Muscle layer of colon (tissue), 2 donors: ENCODE measurements around the gene CAPZB.

Experiments
- H3K27ac ChIP-seq: one replicate; pipeline ENCODE4 v1.7.0; 2013; ENCODE audit warnings: low read depth, mild to moderate bottlenecking, low read length, moderate library complexity
- H3K27me3 ChIP-seq, 2 donors: one replicate each; pipeline ENCODE4 v1.7.0; 2013; ENCODE audit warnings: low read length in 2 of 2, mild to moderate bottlenecking in 2 of 2; ENCODE audit not compliant: insufficient read depth in 2 of 2, control insufficient read depth in 1 of 2
- H3K36me3 ChIP-seq: one replicate; pipeline ENCODE4 v1.7.0; 2013; ENCODE audit warnings: mild to moderate bottlenecking, low read length; ENCODE audit not compliant: insufficient read depth
- H3K4me1 ChIP-seq: one replicate; pipeline ENCODE4 v1.7.0; 2013; ENCODE audit warnings: mild to moderate bottlenecking, low read length; ENCODE audit not compliant: insufficient read depth
- H3K4me3 ChIP-seq, 2 donors: one replicate each; pipeline ENCODE4 v1.7.0; 2013; ENCODE audit warnings: low read length in 2 of 2, low read depth in 1 of 2, mild to moderate bottlenecking in 1 of 2, moderate library complexity in 1 of 2
- H3K9ac ChIP-seq: one replicate; pipeline ENCODE4 v1.7.0; 2013; ENCODE audit warnings: low read length
- H3K9me3 ChIP-seq: one replicate; pipeline ENCODE4 v1.7.0; 2013; ENCODE audit warnings: mild to moderate bottlenecking, low read length
- donor health status: abdominal sarcoma.
- donor health status: Adenocarcinoma of cecum.

CAPZB gene

GRCh38 chr1:19374926-19375325 is 110.4 kb downstream of the CAPZB start:
- Histone ChIP-seq H3K4me1 (peaks cover 18% of the 10 kb centered on the region), H3K9me3 (no peaks in the 10 kb centered on the region), H3K27ac (no peak overlapping the region), H3K9ac (no peak overlapping the region), H3K36me3 (peaks cover 60% of the 10 kb centered on the region), H3K4me3 (no peak overlapping the region), H3K27me3 (no peaks in the 10 kb centered on the region)

GRCh38 chr1:19374083-19374801 is 111.1 kb downstream of the CAPZB start:
- peaks cover 53% of the 10 kb centered on the region for H3K36me3 ChIP-seq

GRCh38 chr1:19373211-19374082 is 111.9 kb downstream of the CAPZB start:
- peaks cover 53% of the 10 kb centered on the region for H3K36me3 ChIP-seq
- H3K9ac ChIP-seq = no peak overlapping the region
- H3K4me1 ChIP-seq = peaks cover 26% of the 10 kb centered on the region
- no peak overlapping the region for H3K4me3 ChIP-seq
- H3K27me3 ChIP-seq = no peaks in the 10 kb centered on the region
- H3K9me3 ChIP-seq = no peaks in the 10 kb centered on the region
- H3K27ac ChIP-seq = peak overlapping the region; percentile 22

More at GRCh38 chr1:19374083-19374801, 111.1 kb downstream of the CAPZB start:
- H3K4me3 ChIP-seq = no peak overlapping the region
- H3K9me3 ChIP-seq = no peaks in the 10 kb centered on the region
- H3K9ac ChIP-seq = no peak overlapping the region
- H3K4me1 ChIP-seq = peaks cover 24% of the 10 kb centered on the region
- H3K27ac ChIP-seq = peak overlapping the region; percentile 21
- no peaks in the 10 kb centered on the region for H3K27me3 ChIP-seq

- no peaks in the 10 kb centered on the region for H3K9me3 ChIP-seq
- H3K27ac ChIP-seq = no peak overlapping the region
- H3K4me3 ChIP-seq = no peak overlapping the region
- peaks cover 44% of the 10 kb centered on the region for H3K36me3 ChIP-seq
- H3K27me3 ChIP-seq = no peaks in the 10 kb centered on the region
- no peak overlapping the region for H3K9ac ChIP-seq
- H3K4me1 ChIP-seq = peaks cover 32% of the 10 kb centered on the region
Observed at GRCh38 chr1:19372602-19373001, 112.7 kb downstream of the CAPZB start.

GRCh38 chr1:19372136-19372514 is 113.2 kb downstream of the CAPZB start:
- peaks cover 40% of the 10 kb centered on the region for H3K36me3 ChIP-seq
- no peaks in the 10 kb centered on the region for H3K9me3 ChIP-seq
- no peak overlapping the region for H3K9ac ChIP-seq
- no peak overlapping the region for H3K27ac ChIP-seq
- H3K27me3 ChIP-seq = no peaks in the 10 kb centered on the region
- peaks cover 37% of the 10 kb centered on the region for H3K4me1 ChIP-seq
- no peak overlapping the region for H3K4me3 ChIP-seq

GRCh38 chr1:19371226-19372135 is 113.9 kb downstream of the CAPZB start:
- Histone ChIP-seq H3K27ac (no peak overlapping the region), H3K27me3 (no peaks in the 10 kb centered on the region), H3K9me3 (no peaks in the 10 kb centered on the region), H3K9ac (no peak overlapping the region), H3K36me3 (peaks cover 33% of the 10 kb centered on the region), H3K4me1 (peaks cover 43% of the 10 kb centered on the region), H3K4me3 (no peak overlapping the region)

GRCh38 chr1:19370453-19371170 is 114.7 kb downstream of the CAPZB start:
- Histone ChIP-seq H3K9me3 (no peaks in the 10 kb centered on the region), H3K4me1 (peaks cover 45% of the 10 kb centered on the region), H3K4me3 (no peak overlapping the region), H3K36me3 (peaks cover 24% of the 10 kb centered on the region), H3K9ac (no peak overlapping the region), H3K27ac (no peak overlapping the region), H3K27me3 (no peaks in the 10 kb centered on the region)

- H3K9me3 ChIP-seq = no peaks in the 10 kb centered on the region
- peaks cover 22% of the 10 kb centered on the region for H3K36me3 ChIP-seq
- no peak overlapping the region for H3K4me3 ChIP-seq
- no peaks in the 10 kb centered on the region for H3K27me3 ChIP-seq
- no peak overlapping the region for H3K27ac ChIP-seq
- peaks cover 45% of the 10 kb centered on the region for H3K4me1 ChIP-seq
- H3K9ac ChIP-seq = no peak overlapping the region
Observed at GRCh38 chr1:19369396-19370090, 115.8 kb downstream of the CAPZB start.

GRCh38 chr1:19368964-19369363 is 116.4 kb downstream of the CAPZB start:
- no peak overlapping the region for H3K27ac ChIP-seq
- peaks cover 25% of the 10 kb centered on the region for H3K36me3 ChIP-seq
- H3K9me3 ChIP-seq = no peaks in the 10 kb centered on the region
- no peak overlapping the region for H3K4me3 ChIP-seq
- H3K27me3 ChIP-seq = no peaks in the 10 kb centered on the region
- H3K9ac ChIP-seq = no peak overlapping the region
- peaks cover 45% of the 10 kb centered on the region for H3K4me1 ChIP-seq

GRCh38 chr1:19368050-19368449 is 117.3 kb downstream of the CAPZB start:
- Histone ChIP-seq H3K27me3 (no peaks in the 10 kb centered on the region), H3K27ac (no peak overlapping the region), H3K9me3 (no peaks in the 10 kb centered on the region), H3K4me1 (peaks cover 44% of the 10 kb centered on the region), H3K4me3 (no peak overlapping the region), H3K36me3 (peaks cover 25% of the 10 kb centered on the region), H3K9ac (no peak overlapping the region)
